Brain pericyte (primary cell): ENCODE measurements around the gene AIP.

Experiments
- DNase-seq: peaks from one replicate; pipeline ENCODE4 v3.0.0-alpha.2; 2012; ENCODE audit warnings: low read depth, low spot score

Gene AIP

DNA sequence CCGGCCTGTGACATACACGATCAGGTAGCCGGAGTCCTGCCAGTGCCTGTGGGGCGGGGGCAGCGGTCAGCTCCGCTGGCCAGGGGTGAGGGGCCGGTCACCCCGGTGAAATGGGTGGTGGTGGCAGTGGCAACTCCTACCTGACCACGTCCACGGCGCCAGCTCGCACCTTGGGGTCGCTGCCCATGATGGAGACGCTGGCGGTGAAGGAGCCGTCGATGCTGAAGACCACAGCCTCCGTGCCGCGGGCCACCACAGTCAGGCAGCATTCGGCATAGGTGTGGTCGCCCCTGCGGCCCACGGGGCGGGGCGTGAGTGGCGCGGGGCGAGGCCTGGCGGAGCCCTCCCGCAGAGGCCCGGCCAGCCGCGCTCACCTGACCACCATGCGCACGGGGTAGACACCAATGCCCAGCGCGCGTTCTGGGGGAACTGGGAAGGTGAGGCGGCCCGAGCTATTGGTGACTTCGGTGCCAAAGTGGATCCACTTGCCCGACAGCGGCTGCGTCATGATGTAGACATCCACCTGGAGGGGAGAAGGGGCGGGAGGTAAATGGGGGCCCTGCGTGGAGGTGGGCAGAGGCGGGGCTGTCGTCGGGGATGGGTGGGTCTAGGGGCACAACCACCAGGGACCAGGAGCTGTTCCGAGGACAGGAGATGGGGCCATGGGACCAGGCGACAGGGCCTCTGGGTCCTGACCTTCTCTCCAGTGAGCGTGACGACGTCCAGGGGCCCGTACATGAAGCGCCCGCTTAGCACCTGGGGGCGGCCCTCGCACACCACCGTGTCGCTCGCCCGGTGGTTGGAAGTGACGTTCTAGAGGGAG, 10.9 kb downstream of the AIP start:
- no peak for DNase-seq

DNA sequence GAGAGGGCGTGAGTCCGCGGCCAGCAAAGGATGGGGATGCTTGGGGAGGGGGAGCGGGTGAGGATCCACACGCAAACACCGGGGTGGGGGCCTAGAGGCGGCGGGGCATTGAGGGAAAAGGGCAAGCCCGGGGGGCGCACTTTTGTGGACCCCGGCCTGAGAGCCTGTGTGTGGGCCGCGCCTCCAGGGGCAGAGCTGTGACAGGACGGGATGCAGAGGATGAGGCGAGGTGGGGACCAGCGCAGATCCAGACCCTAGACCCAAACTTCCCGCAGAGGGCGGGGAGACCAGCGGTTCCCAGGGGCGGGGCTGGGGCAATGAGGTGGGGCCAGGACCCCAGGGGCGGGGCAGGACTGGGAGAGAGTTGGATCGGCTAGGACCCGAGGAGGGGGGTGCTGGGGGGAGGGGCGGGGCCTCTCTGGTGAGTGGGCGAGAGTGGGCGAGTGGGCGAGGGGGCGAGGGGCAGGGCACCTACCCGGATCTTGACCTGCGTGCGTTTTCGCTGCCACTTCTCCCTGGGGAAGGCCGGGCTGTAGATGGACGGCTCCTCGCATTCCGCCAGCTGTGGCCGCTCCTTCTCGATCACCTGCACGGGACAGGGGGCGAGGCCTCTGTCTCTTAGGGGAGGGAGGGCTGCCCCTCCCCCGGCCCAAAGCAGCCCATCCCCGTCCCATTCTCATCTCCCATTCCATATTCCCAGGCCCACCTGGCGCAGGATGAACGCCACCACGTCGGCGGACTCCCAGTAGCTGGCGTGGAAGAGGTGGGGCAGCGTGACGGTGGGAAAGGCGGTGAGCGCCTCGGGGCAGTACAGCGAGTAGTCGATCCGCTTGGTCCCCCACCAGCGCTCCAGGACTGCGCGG, 11.8 kb downstream of the AIP start:
- no peak for DNase-seq

DNA sequence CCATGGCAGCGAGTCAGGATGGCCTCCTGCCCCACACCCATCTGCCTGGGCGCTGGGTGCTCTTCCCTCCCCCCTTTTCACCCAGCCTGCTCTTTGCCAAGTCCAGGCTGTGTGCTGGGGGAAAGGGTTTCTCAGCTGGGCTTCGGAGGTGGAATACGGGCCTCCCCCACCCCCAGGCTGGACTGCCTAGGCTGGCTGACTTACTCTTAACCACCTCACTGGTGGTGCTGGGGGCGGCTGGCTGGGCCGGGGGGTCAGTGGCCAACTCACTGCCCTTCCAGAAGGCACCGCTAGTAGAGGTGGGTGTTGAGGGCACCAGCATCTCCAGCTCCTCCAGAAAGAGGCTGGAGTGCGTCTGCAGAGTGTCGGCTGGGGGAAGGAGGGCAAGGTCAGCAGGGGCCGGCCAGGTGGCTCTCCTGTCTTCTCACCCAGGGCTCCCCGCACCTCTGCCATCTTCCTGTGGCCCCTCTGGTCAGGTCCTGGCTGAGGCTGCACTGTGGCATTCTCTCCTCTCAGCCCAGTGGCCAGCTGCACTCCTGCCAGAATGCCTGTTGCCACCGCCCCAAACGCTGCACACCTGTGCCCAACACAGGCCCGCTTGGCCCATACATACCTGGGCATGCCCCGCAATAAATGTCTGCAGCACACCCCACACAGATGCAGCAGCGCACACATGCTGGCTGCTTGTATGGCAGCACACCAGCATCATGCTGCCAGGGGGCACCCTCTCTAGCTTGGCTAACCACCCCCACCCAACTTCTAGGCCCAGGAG, 12.6 kb downstream of the AIP start:
- DNase-seq, result no peak

DNA sequence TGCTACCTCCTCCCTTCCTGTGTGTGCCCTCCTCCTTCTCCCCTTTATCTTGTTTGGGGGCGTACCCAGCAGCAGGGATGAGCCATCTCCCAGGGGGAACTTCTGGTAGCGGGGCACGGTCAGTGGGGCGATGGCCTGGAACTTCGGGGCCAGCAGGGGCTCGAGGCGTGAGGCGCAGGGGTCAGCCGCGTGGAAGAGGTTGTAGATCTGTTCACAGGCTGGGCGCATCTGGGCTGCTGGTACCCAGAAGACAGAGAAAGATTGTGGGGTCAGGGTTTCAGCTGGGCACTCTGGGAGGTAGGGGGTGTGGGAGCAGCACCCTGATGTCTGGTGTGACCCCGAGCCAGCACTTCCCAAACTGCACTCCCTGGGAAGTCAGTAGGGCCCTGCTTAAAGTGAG, 13.3 kb downstream of the AIP start:
- DNase-seq, result no peak

DNA sequence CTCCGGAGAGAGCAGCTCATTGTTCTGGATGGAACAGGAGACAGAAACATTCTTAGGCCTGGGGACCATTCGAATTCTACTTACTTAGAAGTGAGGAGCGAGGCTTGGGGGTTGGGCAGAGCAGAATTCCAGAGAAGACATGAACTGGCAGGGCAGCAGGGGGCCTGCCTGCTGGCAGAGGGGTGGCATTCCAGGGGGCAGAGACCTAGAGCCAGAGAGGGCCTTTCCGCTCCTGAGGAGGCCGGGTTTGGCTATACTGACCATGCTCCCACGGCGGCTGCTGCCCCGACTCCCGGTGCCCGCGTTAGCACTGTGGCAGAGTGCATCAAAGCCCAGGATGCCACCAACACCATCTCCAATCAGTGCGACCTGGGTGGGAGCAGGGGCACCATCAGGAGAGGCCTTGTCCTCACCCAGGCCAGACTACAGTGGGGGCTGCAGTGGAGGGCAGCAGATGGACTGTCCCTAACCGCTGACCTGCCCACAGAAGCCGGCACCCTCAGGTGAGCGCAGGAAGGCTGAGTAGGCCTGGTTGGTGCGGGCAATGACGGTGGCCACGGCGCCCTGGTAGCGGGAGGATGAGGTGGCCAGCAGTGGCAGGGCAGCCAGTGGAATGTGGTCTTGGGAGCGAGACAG, 14.9 kb downstream of the AIP start:
- DNase-seq, result no peak

DNA sequence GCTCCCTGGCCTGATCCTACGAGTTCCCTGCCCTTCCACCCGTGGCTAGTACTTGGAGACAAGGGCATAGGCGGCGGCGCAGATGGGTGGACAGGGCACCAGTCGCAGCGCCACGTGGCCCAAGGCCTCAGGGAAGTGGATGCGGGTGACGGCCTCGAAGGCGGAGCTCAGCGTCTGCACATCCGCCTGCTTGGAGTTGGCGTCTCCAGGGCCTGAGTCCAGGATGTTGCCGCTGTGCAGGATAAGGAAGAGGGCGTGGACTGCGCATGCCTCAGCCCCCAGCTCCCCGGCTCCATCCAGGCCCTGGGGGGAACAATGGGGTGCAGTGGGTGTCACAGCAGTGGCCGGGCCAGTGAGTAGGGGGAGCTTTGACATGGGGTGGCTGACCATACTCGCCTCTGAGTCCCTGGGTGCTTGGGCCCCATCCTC, 15.7 kb downstream of the AIP start:
- DNase-seq, result no peak

DNA sequence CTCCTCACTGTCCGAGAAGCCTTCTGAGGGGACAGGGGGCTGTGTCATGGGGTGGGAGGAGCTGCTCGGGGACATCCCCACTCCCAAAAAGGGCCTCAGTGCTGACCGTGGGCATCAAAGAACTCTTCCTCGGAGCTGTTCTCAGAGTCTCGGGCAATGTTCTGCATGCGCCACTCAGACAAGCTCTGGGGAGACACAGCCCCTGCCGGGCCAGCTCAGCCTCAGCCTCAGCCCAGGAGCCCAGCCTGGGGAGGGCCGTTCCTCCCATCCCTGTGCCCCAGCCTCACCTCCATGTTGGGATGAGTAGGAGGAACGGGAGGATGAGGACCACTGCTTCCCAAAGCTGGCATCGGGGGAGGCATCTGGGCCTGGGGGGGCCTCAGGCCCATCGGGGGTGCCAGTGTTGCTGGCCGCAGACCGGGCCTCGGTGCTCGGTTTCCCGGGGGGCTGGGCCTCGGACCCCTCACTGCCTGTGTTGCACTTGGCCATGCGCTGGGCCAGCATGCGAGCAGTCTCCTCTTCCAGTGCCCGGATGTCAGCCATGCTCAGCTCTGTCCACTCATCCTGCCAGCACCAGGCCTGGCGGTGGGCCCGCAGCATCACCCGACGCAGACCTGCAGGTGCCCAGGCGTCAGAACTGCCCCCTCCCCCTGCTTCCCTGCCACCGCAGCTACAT, 17.1 kb downstream of the AIP start:
- DNase-seq, result no peak

DNA sequence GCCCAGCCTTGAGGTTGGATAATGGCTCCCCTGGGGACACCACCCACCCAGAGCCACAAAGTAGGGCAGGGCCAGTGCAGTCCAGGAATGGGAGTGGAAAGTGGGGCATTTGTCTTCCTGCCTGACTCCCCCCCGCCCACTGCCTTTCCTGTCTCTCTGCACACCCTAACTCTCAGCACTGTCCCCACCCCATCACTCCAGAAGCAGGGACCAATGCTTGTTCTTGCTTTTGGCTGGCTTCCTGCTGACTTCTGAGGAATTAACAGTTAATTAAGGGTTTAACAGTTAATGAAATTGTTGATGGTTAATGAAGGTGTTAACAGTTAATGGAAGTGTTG, 17.6 kb downstream of the AIP start:
- no peak for DNase-seq

DNA sequence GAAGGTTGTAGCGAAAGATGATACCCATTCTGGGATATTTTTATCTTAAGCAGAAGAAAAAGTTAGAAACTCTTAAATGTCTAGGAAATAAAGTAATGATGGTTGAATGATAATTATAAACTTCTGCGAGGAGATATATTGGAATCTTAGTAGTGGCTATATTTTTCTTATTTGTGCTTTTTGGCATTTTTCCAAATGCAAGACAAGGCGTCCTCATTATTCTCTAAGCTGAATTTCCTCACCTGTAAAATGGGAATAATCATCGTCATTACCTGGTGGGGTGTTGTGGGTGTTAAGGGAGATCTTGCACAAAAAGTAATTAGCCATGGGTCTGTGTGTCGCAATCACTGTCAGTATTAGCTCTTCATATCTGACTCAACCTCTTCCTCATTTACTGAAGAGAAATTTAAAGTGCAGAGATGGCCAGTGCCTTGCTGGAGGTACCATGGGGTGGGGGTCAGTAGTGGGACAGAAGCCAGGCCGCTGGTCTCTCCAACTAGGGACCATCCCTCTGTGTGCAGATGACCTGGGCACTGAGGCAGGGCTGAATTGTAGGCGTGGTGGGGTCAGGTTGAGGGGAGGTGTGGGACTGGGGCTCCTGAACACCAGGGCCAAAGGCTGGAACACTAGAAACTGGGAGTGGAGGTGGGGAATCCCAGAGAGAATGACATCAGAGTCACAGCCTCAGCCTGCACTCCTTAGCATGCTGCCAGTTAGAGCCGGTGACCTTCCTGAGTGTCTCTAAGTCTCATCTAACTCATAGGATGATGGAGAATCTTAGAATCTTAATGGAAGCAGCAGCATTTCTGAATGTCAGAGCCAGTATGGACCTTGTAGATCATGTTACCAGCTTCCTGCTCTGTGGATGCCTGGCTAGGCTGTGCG, 18.2 kb downstream of the AIP start:
- no peak for DNase-seq

DNA sequence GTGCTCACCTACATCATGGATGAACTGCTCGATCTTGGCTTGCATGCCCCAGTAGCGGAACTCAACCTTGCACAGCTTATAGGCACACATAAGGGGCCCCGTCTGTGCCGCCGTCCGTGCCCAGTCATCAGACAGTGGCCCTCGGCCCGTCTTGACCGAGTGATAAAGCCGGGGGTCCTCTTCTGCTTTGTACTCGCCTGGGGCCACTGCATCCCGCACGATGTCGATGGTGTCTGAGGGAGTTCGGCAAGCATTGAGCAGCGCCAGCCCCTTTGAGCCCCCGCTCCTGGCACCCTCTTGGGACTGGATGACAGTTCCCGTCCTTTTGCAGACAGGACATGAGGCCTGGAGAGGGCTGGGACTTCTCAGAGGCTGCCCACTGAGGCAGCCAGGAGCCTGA, 19.0 kb downstream of the AIP start:
- DNase-seq, result no peak

DNA sequence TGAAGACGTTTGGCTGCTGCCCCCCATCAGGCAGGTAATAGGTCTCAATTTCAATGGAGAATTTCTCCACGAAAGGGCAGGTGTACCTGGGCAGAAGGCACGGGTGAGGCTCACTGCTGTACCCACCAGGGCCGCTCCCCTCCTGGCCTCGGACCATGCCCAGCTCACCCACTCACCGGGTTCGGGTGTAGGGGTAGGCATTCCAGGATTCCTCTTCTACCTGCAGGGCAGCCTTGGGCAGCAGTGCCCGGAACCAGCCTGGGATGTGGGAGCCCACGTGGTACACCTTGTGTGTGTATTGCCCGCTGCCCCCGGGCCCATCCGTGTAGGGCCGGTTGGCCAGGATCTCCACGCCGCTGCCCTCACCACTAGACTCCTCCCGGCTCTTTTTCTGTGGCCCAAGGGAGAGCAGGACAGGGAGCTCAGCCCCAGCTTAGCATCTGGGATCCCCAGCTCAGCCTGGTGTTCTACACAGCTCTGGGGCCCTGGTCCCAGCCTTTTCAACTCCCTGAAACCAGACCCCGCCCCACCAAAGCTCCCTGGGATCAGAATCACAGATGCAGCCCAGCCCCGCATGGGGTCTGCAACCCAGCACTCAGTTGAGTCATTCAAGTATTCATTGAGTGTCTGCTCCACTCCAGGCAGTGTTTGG, 19.6 kb downstream of the AIP start:
- DNase-seq, result no peak

DNA sequence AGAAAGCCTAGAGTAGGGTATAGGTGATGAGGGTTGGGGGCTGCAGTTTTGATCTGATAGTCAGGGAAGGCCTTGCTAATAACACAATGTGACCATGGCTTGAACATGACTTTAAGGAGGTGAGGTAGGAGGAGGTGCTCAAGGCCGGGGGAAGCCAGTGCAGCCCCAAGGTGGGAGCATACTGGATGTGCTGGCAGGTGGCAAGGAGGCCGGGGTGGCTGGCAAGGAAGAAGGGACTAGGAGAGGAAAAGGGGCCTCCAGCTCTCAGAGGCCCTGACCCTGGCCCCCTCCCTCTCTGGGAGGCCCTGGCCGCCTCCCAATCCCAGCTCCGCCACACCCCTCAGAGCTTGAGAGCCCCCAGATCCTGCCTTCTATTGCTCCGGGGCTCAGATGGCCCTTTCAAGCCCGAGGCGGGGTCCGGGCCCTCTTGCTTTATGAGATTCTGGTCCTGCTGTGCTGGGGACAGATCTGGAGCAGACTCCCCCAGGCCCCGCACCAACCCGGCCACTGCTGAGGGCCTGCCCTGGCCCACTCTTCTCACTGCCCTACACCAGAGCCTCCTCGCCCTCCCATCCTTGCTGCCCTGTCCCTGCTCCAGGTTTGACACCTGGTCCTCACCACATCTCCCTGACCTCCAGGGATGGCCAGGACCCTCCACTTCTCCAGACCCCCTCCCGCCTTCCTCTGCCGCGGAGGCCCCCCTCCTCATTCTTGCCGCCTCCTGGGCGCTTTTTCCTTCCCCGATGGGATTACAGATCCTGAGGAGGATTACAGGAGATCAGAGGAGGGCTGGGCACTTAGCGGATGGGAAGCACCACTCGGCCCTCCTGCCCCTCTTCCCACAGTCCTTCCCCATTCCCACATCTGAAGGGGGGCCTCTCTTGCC, 20.5 kb downstream of the AIP start:
- no peak for DNase-seq

DNA sequence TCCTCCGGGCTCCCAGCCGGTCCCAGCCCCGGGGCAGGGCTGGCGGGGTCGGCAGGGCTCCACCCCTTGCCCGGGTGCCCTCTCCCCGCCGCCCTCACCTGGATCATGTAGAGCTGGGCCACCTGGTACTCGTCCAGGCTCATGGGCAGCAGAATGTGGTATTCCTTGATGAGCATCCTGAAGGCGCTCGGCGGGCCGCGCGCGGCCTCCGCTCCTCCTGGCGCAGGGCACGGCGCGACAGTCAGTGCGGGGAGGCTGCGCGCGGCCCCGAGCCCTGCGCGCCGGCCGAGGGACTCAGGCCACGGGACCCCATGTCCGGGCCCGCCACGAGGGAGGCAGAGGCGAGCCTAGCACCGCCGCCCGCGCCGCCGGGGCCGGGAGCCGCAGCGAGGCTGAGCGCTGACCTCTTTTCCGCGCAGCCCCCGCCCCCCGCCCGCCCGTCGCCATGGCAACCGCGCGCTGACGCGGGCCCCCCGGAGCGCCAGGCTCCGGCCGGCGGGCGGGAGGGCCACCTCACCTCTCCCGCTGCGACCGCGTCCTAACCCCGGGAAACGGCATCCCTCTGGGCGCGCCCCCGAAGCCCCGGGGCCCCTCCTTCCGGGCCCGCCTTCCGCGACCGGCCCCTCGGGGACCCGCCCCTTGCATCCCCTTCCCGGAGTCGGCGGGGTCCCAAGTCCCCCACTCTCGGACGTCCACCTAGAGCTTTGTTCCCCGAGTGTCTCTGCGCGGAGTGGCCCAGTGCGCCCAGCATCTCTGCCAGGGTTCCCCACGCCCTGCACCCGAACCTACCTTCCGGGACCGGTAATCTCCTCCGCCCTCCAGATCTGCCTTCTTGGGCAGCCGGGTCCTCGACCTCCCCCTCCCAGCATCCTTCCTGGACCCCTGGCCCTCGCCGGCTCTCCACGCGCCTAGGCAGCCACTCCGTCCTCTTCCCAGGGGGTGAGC, 21.5 kb downstream of the AIP start:
- DNase-seq, result no peak

DNA sequence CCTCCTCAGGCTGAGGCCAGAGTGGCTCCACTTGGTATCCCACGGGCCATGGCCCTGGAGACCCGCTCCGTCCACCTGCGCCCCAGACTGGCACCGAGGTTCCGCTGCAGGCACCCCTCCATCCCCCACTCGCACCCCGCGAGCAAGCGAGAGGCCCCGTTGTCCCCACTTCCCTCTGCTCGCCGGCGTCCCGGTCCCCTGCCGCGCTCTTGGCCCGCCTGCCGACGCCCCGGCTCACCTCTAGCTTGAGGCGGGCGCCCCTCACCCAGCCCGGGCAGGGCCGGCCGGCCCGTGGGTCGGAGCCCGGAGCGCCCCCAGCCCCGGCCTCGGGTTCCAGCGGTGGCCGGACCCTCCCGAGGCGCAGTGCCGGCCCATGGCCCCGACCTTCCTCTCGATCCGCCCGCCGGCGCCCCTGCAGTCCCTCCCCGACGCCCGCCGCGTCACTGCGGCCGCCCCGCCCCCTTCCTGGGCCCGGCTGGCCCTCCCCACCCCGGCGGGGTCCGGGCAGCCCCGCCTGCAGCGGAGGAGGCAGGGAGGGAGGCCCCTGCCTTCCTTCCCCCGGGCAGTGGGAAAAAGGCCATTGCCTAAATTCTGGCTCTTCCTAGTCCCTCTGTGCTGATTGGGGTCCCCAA, 22.2 kb downstream of the AIP start, which contains the start of gene PITPNM1:
PITPNM1 (minus strand) TSS at position 414 of the 632 bp plus-strand sequence. CDS start 1,183 bp downstream, outside the sequence.
- no peak for DNase-seq

DNA sequence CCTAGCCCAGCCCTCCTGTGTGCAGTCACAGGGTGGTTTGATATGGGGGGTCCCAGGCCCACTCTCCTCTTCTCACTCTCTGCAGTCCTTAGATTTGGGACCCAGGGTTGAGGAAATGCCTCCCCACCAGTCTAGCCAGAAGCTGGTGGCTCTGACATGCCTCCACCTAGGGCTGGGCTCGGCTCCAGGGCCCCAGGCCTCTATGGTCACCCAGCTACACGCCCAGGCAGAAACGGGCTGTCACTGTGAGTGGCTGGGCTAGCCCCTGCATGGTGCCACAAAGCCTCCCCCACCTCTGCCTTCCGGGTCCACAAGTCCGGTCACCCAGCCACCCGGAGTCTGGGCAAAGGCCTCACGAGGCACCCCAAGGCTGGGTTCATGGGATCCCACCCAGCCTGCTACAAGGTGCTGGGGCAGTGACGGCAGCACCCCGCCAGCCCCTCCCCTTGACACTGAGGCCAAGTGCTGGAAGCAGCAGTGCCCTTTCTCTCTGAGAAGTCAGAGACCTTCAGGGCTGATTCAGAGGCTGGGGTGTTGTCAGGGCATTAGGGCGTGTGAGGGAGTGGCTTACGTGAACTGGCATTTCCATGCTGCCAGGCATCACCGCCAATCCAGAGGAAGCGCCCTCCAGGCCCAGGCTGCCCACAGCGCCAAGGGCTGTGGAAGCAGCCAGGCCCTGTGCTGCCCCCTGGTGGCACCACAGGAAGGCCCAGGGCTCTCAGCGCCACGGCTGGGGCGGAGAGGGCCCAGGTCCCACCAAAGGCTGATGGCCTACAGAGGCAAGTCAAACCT, 23.0 kb downstream of the AIP start:
- DNase-seq, result peak; percentile 62

DNA sequence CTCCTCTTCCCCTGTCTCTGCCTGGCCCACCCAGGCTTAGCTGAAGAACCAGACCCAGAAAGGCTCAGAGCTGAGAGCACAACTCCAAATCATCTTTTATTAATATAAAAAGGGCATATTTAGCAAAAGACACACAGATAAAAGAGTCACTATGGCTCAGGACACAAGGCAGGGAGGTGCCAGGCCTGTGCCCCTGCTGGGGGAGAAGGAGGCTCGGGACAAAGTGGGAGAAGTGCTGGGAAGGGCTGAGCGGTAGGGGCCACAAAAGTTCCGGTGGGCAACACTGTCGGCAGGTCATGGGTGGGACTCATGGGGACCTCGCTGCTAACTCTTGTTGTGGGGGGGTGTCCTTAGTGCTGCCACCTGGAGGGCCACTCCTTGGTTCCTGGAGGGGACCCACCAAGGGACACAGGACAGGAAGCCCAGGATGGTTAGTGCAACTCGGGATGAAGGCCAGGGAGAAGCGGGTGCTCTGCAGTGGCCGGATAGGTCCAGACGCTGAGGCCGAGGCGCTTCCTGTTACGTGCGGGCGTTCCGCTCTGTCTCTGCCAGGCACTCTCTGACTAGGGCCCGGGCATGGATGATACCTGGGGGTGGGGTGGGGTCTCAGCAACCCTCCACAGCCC, 23.7 kb downstream of the AIP start:
- DNase-seq, result no peak
